ENCODE results near the gene MLH3. TPM values are rescaled to one million over a fixed set of nuclear protein-coding genes. Genes with fewer than 3 reads are reported as not detected.

The MLH3 gene
- total RNA-seq, 2 donors from 2014 or later, result 19.6 to 27.0 TPM

GRCh38 chr14:74977901-74978385 is 73.3 kb downstream of the MLH3 start:
- ATAC-seq, result no peak
- intact Hi-C loops (cut with DNase I, micrococcal nuclease), result no loop called here
- no peak for DNase-seq

GRCh38 chr14:74977164-74977900 is 73.9 kb downstream of the MLH3 start:
- intact Hi-C loops (cut with DNase I, micrococcal nuclease), result no loop called here
- no peak for DNase-seq
- ATAC-seq, result no peak

GRCh38 chr14:74976264-74977113 is 74.8 kb downstream of the MLH3 start:
- no peak for DNase-seq
- intact Hi-C loops (cut with DNase I, micrococcal nuclease), result no loop called here
- ATAC-seq, result no peak

GRCh38 chr14:74975059-74975810 is 76.0 kb downstream of the MLH3 start:
- ATAC-seq, result no peak
- DNase-seq, result peak in 1 of 2 donors; percentile 57
- intact Hi-C loops (cut with DNase I, micrococcal nuclease), result no loop called here

GRCh38 chr14:74974364-74975058 is 76.8 kb downstream of the MLH3 start:
- DNase-seq (no peak), ATAC-seq (no peak)
- intact Hi-C loops (cut with DNase I, micrococcal nuclease), result no loop called here

GRCh38 chr14:74973905-74974363 is 77.3 kb downstream of the MLH3 start:
- intact Hi-C loops (cut with DNase I, micrococcal nuclease), result no loop called here
- DNase-seq (no peak), ATAC-seq (peak; percentile 62)

- intact Hi-C loops (cut with DNase I, micrococcal nuclease), result no loop called here
- peak; percentile 38 to 53 for DNase-seq
- ATAC-seq, result peak; percentile 34
Observed at GRCh38 chr14:74973003-74973653, 78.1 kb downstream of the MLH3 start.

- intact Hi-C loops (cut with DNase I, micrococcal nuclease), result no loop called here
- ATAC-seq, result no peak
Observed at GRCh38 chr14:74968811-74969210, 82.5 kb downstream of the MLH3 start.

GRCh38 chr14:74965486-74966153 is 85.6 kb downstream of the MLH3 start:
- ATAC-seq (no peak), DNase-seq (no peak)
- intact Hi-C loops (cut with DNase I, micrococcal nuclease), result no loop called here

More at GRCh38 chr14:74968811-74969210, 82.5 kb downstream of the MLH3 start:
- DNase-seq, result no peak

- intact Hi-C loops (cut with DNase I, micrococcal nuclease), result no loop called here
- DNase-seq (no peak), ATAC-seq (no peak)
Observed at GRCh38 chr14:74964787-74965485, 86.3 kb downstream of the MLH3 start.

Other genes with a start within 250 kb of the MLH3 start
- not detected for gene PROX2, start 175.3 kb downstream of the MLH3 start, total RNA-seq
- 100 to 1,000 TPM; 139 to 142 TPM for gene DLST, start 169.6 kb downstream of the MLH3 start, total RNA-seq
- gene RPS6KL1, start 128.2 kb downstream of the MLH3 start, total RNA-seq, result 10 to 100 TPM in 1 of 2 donors, 1 to 10 TPM in 1; 9.7 to 13.3 TPM
- gene PGF, start 95.9 kb downstream of the MLH3 start, total RNA-seq, result 1 to 10 TPM; 1.3 to 2.9 TPM
- 10 to 100 TPM; 36.5 to 48.1 TPM for gene EIF2B2, start 48.5 kb downstream of the MLH3 start, total RNA-seq
- 10 to 100 TPM; 14.8 to 20.3 TPM for gene ACYP1, start 12.6 kb upstream of the MLH3 start, total RNA-seq
- 1 to 10 TPM; 3.9 to 4.8 TPM for gene ZC2HC1C, start 18.2 kb upstream of the MLH3 start, total RNA-seq
- 10 to 100 TPM; 44.8 to 47.6 TPM for gene NEK9, start 75.6 kb upstream of the MLH3 start, total RNA-seq
- 100 to 1,000 TPM; 333 to 360 TPM for gene TMED10, start 125.1 kb upstream of the MLH3 start, total RNA-seq
- 100 to 1,000 TPM; 220 to 877 TPM for gene FOS, start 227.4 kb upstream of the MLH3 start, total RNA-seq